Suppressor macrophage treated with lipopolysaccharide for 1 hour (primary cell): ENCODE data around the gene ALDH3B2.
"Not testable (repeated sequence)": the region's sequence is repeated elsewhere in the genome, so short reads cannot be mapped to it uniquely, and the experiment has no call there.

ENCODE experiments used
- DNase-seq, 3 donors: peaks; one replicate each; pipeline ENCODE4 v3.0.0-alpha.2; 2020 to 2022

The ALDH3B2 gene

DNA sequence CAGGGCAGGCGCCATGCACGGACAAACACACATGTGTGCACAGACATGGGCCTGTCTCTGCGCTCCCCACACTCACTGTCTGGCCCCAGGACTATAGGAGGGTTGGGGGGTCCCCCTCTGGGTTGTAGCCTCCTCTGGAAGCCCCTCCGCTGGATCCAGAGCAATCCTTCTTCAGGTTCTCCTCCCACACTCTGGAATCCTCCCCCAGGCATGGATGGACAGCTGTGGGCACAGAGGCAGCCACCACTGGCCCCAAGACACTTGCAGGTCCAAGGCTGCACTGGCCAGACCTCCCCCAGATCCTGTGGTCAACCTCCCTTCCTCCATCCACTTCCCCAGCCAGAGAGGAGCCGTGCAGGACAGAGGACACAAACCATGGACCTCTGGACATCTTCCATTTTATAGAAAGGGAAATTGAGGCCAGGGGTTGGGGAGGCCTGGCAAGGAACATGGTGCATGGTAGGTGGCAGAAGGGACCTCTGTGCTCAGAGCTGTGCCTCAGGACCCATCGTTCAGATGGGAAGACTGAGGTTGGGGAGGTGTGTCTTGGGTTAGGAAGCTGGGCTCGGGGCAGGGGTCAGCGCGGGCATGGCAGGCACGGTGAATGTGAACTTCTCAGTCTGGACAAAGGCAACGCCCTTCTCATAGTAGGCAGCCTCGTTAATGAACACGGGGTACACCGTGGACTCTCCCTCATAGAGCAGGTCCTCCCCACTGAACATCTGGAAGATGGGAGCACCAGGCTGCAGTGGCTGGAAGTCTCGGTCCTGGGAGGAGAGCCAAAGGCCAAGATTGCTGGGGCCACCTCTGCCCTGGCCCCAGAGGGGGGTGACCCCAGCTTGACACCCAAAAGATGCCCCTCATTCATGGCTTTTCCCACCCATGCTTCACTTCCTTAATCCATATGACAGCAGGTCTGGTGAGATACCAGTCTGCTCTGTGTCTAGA lies 32.0 kb downstream of the ALDH3B2 start:
- no peak for DNase-seq

DNA sequence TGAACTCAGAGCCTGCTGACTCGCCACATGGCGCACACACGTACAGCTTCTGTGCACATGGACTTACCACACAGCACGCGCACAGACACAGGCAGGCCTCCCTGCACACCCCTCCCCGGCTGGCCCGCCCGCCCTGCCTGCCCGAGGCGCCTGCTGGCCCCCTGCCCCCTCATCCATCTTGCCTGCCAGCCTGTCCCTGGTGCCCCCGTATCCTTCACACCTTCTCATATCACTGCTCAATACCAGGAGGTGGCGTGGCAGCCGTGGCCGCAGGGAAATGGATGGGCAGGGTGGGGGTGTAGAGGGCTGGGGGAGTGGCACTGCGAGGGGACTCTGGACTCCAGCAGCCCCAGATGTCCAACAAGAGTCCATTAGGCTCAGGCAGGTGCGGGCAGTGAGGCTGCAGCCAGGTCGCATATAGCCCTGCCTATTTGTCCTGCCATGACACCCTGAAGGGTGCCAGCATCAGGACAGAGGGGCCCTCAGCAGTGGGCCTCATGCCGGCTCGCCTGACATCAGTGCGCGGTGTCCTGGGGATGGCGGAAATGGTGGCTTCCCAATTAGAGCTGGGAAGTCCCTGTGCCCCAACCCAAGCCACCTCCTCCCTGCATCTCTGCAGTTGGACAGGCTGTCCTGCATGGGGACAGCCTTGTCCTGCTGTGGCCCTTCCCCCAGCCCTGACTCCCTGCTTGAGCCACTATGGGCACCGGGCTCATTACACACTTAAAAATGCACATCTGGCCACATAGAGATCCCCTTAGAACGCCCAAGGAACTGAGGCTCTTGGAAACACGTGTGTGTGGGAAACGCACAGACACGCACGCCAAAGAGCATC lies 32.9 kb downstream of the ALDH3B2 start:
- no peak for DNase-seq

DNA sequence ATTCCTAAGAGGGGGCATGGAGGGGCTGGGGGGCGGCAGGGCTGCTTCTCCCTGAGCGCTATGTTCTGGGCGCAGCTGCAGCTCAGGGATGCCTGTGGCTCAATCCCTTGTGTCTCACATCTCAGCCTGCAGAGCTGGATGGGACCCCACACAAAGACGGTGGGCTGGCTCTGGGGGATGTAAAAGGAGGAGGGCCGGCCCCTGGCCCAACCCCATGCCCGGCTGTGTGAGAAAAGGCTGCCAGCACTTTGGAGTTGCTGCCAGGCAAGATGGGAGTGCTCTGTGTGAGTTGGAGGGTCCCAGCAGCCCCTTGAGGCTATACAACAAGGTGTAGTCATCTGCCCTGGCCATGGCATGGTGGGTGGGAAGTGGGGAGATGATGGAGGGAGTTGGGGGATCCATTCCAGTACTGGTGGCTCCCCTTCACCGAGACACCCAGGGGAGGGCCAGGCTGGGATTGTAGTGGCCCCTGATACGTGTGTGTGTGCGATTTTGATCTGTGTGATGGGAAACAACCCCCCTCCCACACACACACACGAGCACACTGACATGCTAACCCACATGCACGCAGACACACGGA lies 33.6 kb downstream of the ALDH3B2 start:
- DNase-seq: no peak

GRCh38 chr11:67640021-67640757 lies 34.2 kb downstream of the ALDH3B2 start:
- DNase-seq: peak; percentile 47 to 77 (median 66)

- DNase-seq: no peak
Observed at GRCh38 chr11:67639438-67639859, 35.0 kb downstream of the ALDH3B2 start, which contains the start of gene TBX10. TBX10 (minus strand) TSS chr11:67639763; CDS start chr11:67639472, 291 bp downstream.

DNA sequence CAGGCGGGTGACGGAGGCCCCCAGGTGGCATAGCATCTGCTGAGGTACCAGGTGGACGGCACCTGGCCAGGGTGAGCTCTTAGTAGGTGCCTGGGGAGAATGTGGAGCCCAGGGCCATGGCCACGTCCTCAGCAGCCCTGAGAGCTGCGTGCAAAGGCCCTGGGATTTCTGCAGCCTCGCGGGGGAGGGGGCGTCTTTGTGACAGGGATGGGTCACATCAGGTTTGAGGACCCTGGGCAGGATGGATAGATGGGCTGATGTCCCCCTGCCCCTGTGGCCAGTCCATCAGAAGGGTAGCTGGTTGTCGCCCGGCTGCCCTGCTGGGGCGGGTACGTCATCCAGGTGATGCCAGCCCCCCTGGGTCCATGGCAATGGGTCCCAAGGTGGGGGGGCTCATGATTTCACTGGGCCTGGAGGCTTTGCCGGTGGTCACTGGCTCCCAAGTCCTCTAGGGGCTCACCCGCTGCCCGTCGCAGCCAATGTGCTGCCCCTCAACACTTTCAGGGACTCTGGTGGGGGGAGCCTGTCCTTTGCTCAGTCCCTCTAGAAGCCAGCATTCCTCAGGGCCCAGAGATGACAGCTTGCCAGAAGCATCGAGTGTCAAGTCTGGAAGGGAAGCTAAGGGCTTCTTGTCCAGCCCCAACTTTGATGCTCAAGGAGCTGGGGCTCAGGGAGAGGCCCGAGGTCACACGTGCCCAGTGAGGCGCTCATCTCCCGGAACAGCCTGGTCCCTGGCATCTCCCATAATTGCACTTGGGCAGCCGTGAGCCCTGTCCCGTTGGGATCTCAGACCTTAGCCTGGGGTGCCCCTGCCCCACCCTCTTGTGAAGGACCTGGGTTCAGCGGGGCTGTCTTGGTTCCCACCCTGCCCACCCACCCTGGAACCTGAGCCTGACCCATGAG lies 35.6 kb downstream of the ALDH3B2 start:
- no peak for DNase-seq

DNA sequence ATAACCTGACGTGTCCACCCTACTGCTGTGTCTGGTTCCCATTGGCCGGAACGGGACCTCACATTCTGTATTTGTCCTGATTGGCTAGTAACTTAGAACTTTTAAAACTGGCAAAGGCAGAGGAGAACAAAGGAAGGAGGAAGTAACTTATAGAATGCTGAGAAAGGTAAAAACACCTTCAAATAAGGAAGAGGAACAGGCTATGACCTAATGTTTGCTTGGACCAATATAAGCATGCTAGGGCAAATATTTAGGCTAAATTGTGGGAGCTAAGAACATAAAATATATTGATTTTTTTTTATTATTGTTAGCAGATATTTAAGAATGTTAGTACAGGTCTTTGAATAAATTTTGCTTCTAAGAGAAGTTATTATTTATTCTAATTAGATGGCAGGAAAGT lies 37.0 kb downstream of the ALDH3B2 start:
- DNase-seq: not testable (repeated sequence)

DNA sequence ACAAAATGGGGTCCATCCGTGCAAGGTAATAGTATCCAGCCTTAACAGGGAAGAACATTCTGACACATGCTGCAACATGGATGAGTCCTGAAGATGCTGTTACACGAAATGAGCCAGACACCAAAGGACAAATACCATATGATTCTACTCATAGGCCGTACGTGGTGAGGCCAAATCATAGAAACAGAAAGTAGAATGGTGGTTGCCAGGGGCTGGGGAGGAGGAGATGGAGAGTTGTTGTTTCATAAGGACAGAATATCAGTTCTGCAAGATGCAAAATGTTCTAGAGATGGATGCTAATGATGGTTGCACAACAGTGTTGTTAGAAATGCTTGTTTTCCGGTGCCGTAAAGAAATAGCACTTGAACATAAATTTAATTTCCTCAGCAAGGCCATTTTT lies 37.5 kb downstream of the ALDH3B2 start:
- no peak for DNase-seq

DNA sequence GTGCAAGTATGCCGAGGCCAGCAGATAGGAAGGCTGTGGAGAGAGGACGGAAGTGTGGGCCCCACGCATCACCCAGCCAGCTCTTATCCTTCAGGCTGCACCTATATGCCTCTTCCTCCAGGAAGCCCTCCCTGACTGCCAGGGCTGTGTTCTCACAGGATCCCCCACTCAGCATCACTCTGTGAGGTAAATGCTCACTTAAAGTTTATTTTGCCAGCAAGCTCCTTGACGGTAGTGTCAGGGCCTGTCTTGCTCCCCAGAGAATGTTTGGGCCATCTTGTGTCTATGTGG lies 39.2 kb downstream of the ALDH3B2 start:
- DNase-seq: no peak

DNA sequence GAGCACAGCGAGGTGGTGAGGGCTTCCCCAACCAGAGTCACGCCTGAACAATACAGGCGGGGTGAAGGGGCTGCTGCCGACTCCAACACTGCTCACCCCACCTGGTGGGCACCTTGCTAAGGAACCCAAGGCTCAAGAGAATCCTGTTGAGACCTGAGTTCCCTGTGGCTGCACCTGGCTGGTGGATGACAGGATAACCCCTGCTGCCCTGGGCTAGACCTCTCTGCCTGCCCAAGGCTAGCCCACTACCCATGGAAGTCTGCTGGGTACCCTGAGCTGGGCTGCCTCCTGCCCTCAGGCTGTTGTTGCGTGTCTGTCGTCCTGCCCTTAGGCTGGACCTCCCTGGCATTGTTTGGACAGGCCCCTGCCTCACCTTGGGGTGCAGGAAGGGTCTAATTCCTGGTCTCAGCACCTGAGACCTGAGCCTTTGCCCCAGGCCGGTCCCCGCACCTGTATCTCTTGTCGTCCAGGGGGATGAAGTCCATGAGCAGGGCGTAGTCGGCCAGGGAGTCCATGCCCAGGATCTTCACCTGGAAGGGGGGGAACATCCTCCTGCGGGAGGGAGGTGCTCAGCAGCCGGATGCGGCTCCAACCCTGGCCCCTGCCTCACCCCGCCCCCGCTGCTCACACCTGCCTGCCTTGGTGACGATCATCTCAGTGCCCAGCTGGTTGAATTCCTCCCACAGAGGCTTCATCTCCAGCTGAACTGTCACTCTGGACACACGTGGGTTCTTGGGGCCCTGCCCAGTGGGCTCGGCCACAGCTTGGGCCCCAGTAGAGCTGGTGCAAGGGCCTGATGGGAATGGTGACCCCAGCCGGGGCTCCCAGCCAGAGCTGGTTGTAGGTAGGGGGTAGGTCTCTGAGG lies 39.8 kb downstream of the ALDH3B2 start:
- DNase-seq: no peak

GRCh38 chr11:67633758-67634365 lies 40.6 kb downstream of the ALDH3B2 start:
- DNase-seq: no peak

DNA sequence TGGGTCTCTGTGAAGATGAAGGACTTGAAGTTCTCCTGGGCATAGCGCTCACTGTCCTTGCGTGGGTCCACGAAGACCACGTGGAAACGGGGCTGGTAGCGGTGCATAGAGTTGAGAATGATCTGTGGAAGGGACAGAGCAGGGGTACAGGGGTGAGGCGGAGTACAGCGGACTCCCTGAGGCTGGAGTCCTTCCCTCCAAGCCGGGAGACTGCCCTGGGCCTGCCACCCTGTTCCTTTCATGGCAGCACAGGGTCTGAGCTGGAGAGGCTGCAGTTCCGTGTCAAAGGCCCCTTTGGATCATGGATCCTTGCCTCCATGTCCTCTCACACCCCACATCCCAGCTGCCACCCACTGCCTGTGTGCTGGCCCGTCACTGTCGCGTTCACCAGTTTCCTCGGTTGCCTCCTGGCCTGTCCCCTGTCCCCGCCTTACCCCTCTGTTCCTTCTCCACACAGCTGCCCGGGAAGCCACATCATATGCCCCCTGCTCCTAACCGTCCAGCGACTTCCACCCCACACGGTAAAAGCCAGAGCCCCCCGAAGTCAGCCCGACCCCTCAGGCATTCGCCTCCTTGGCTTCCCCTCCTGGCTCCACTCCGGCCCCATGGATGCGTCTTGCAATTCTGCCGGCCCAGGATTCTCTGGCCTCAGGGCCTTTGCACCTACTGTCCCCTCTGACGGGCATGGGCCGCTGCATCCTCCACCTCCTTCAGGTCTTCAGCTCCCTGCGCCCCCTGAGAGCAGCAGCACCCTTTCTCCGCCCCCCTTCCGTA lies 41.3 kb downstream of the ALDH3B2 start:
- DNase-seq: no peak

DNA sequence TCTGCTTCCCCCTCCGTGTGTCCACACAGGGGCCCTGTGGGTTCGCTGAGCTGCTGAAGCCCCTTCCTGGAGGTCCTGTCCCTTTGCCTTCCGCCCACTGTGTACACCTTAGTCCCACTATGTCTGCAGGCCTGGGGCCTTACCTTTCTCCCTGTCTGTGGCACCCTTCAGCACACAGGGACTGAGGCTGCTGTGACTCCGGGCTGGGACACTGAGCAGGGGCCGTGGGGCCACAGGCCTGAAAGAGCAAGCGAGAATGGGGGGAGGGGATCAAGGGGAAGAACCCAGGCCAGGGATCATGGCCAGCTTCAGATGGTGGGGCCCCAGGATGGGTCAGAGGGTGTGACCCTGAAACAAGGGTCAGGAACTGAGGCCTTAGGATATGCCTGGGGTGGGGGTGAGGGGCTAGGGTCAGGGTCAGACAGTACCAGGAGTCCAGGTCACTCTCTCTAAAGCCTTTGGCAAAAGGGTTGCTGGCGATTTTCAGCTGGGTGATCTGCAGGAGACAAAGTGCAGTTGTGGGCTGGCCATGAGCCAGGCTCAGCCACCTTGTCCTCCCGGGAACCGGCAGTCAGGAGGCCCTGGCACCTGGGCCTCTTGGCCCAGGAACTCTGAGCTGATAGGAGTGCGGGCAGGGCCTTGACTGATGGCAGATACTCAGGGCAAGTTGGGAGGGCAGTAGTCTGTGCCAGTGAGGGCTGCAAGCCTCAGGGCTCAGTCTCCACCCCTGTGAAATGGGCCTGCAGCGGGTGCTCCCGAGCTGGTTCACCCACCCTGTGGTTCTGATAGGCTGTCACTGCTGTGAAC lies 42.0 kb downstream of the ALDH3B2 start:
- no peak for DNase-seq

DNA sequence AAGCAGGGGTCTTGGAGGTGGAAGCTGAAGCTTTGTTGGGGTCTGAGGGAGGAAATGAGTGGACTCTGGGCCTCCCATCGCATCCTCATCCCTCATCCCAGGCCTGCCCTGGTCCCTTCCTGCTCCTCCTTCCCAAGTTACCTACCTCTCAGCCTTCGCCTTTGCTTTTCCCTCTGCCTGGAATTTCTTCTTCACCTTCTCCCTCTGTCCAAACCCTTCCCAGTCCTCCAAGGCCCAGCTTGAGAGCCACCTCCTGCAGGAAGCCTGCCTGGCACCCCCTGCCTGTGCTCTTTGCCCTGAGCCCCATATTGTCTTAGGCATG lies 42.6 kb downstream of the ALDH3B2 start:
- no peak for DNase-seq

GRCh38 chr11:67631411-67631810 lies 43.0 kb downstream of the ALDH3B2 start:
- no peak for DNase-seq

- no peak for DNase-seq
Observed at GRCh38 chr11:67630943-67631331, 43.5 kb downstream of the ALDH3B2 start.

DNA sequence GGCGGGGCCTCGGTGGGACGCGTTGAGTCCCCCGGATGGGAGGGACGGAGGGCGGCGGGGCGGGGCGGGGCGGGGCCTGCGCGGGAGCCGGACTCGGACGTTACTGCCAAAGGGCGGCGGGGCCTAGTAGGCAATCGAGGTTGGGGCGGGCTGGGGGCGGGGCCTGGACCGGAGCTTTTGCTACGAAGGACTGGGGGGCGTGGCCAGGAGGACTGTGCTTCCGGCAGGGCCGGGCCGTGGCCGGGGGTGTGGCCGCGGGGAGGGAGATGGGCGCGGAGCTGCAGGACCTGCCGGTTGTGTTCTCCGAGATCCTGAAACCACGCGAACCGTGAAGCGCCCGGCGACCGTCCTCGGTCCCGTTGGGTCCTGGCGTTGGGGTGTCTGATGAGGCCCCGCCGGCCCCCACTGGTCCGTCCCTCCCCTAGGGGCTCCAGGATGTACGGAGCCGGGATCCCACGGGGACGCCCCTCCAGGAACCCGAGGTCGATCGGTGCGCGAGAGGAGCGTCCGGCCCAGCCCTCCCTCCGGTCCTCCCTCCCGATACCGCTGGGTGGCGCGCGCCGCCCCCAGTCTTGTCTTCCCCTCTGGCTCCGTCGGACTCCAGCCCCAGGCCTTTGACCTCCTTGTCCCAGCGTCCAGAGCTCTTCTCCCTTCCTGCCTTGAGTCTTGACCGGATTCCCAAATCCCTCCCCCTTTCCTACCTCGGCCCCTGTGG lies 44.0 kb downstream of the ALDH3B2 start:
- peak; percentile 97 to 100 (median 99) for DNase-seq
